ENCODE measurements around the gene STAP1. TPM values are rescaled to one million over a fixed set of nuclear protein-coding genes. Genes with fewer than 3 reads are reported as not detected.

Gene STAP1
- total and polyA plus RNA-seq, 2 of the 8 experiments (the other 6 are each of a cell fraction or from before 2014, with no cell fraction given): not detected

DNA sequence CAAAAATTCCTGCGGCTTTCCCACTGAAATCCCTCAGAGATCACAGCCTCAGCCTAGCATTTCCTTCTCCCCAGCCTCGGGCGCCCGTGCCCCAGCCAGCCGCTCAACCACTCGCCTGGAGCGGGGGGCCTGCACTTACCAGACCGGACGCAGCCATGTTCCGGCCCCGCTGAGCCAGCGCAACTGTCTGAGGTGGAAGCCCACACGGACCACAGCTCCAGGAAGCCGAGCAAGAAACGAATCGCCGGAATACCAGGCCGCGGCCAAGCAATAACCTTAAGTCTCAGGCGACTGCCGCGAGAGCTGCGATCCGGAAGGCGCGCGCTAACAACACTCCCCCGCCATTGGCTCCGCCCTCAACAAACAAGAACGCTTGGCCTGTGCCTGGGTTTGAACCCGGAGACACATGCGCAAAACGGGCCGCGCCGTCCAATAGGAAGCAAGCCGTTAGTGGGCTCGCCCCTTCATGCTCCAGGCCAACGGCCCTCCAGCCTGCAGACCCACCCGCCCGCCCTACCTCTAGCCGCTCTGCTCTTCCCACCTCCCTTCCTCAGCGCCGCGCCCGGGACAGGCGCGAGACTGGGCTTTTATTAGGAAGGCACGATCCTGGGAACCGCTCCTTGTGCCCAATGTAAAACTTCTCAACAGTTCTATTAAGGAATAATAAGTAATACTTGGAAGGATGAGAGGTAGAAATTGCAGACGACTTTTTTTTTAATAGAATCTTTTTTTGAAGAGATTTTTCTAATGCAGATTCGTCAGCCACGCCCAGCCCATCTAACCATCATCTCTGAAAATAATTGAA is 13.1 kb upstream of the STAP1 start, which contains the start of gene CENPC (continued):
- TF ChIP-seq, protein P1, sequence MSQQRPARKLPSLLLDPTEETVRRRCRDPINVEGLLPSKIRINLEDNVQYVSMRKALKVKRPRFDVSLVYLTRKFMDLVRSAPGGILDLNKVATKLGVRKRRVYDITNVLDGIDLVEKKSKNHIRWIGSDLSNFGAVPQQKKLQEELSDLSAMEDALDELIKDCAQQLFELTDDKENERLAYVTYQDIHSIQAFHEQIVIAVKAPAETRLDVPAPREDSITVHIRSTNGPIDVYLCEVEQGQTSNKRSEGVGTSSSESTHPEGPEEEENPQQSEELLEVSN (IDR thresholded peaks at IDR 0.05): peak; percentile 23; the same call in 1 of the 2 replicates
- peak; percentile 78 for TF ChIP-seq YY1 (IDR thresholded peaks at IDR 0.05; ENCODE audit: low read depth, low read length)
- TF ChIP-seq POLR2A (IDR thresholded peaks at IDR 0.05; ENCODE audit: control extremely low read depth in 1 of 2, low read depth in 2 of 2, low read length in 2 of 2): peak; percentile 84 to 97
- no peak for TF ChIP-seq CTBP2 (IDR thresholded peaks at IDR 0.05; ENCODE audit: borderline replicate concordance, insufficient read depth, insufficient read length, low read length)
- peak; percentile 91 for TF ChIP-seq TBP (IDR thresholded peaks at IDR 0.05; ENCODE audit: low read depth, low read length)
- peak; percentile 77 for TF ChIP-seq KDM4A (IDR thresholded peaks at IDR 0.05; ENCODE audit: low read depth, low read length, severe bottlenecking)
- peak; percentile 94 for TF ChIP-seq CHD2 (IDR thresholded peaks at IDR 0.05; ENCODE audit: low read length)
- TF ChIP-seq, protein P2, sequence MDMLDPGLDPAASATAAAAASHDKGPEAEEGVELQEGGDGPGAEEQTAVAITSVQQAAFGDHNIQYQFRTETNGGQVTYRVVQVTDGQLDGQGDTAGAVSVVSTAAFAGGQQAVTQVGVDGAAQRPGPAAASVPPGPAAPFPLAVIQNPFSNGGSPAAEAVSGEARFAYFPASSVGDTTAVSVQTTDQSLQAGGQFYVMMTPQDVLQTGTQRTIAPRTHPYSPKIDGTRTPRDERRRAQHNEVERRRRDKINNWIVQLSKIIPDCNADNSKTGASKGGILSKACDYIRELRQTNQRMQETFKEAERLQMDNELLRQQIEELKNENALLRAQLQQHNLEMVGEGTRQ (IDR thresholded peaks at IDR 0.05; ENCODE audit: low read length): no peak
- peak; percentile 92 for TF ChIP-seq ASH2L (IDR thresholded peaks at IDR 0.05; ENCODE audit: low read length)
- TF ChIP-seq BCL11A (IDR thresholded peaks at IDR 0.05; ENCODE audit: low read depth in 2 of 2, low read length in 2 of 2): no peak
- peak; percentile 94 for TF ChIP-seq PHF8 (conservative IDR thresholded peaks at IDR 0.05; ENCODE audit: low read depth, low read length)
- TF ChIP-seq SP1 (IDR thresholded peaks at IDR 0.05; ENCODE audit: low read depth, low read length): peak; percentile 35; the same call in 1 of the 2 replicates
- no peak for TF ChIP-seq ZNF274 (IDR thresholded peaks at IDR 0.05; ENCODE audit: borderline replicate concordance, extremely low read depth, low read length)
- TF ChIP-seq TAF1 (IDR thresholded peaks at IDR 0.05; ENCODE audit: low read depth, low read length): peak; percentile 97

Measured in H1 (cell line).